Measurements from ENCODE around the gene DBH.

DBH gene

DNA sequence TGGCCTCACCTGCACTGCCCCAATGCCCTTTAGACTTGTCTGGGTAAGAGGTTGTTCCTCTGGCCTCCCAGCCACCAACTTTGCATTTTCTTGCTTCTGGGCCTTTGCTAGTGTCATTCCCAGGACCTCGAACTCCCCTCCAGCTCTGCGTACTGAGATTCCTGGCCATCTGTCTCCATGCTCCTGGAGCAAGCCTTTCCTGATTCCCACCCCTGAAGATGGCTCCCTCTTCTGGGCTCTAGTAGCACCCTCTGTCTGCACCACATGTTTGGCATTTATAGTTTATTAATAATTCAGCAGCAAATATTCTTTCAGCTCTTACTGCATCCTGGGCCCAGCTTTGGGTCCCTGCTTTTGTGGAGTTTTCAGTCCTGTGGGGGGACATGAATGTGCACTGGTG, 41.9 kb upstream of the DBH start:
- Histone ChIP-seq H3K9ac (ENCODE audit: low read depth, low read length) (no peak overlapping the region), H3K9me3 (ENCODE audit: control insufficient read depth, insufficient read depth, low read length) (peaks cover 7% of the 10 kb centered on the region; the same call in 1 of the 2 replicates), H3K36me3 (ENCODE audit: control insufficient read depth, insufficient read depth, low read length) (no peaks in the 10 kb centered on the region), H3K27me3 (ENCODE audit: control insufficient read depth, insufficient read depth, low read length) (no peaks in the 10 kb centered on the region), H3K4me1 (ENCODE audit: control insufficient read depth, insufficient read depth, low read length) (no peaks in the 10 kb centered on the region), H3K27ac (ENCODE audit: low read depth, low read length) (no peak overlapping the region), H3K4me3 (ENCODE audit: low read depth, low read length) (no peak overlapping the region)

DNA sequence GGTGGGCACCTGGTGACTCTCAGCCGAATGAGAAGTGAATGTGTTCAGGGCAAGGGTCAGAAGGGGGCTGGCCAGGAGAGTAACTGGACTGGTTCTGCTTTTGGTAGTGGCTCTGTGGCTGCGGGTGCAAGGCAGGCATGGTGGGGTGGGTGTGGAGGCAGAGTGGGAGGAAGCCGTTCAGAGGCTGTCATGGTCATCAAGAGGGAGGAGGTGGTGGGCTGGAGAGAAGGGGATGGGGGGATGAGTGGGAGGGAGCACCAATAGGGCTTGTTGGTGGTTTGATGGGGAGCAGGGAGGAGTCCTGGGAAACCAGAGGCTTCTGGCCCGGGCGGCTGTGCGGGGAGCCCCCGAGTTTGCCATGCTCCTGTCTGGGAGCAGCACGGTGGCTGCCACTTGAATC, 40.3 kb upstream of the DBH start:
- H3K9ac ChIP-seq (ENCODE audit: low read depth, low read length), result no peak overlapping the region
- H3K36me3 ChIP-seq (ENCODE audit: control insufficient read depth, insufficient read depth, low read length), result no peaks in the 10 kb centered on the region
- H3K27ac ChIP-seq (ENCODE audit: low read depth, low read length), result no peak overlapping the region
- peaks cover 7% of the 10 kb centered on the region; the same call in 1 of the 2 replicates for H3K9me3 ChIP-seq (ENCODE audit: control insufficient read depth, insufficient read depth, low read length)
- no peaks in the 10 kb centered on the region for H3K27me3 ChIP-seq (ENCODE audit: control insufficient read depth, insufficient read depth, low read length)
- no peak overlapping the region for H3K4me3 ChIP-seq (ENCODE audit: low read depth, low read length)
- no peaks in the 10 kb centered on the region for H3K4me1 ChIP-seq (ENCODE audit: control insufficient read depth, insufficient read depth, low read length)

DNA sequence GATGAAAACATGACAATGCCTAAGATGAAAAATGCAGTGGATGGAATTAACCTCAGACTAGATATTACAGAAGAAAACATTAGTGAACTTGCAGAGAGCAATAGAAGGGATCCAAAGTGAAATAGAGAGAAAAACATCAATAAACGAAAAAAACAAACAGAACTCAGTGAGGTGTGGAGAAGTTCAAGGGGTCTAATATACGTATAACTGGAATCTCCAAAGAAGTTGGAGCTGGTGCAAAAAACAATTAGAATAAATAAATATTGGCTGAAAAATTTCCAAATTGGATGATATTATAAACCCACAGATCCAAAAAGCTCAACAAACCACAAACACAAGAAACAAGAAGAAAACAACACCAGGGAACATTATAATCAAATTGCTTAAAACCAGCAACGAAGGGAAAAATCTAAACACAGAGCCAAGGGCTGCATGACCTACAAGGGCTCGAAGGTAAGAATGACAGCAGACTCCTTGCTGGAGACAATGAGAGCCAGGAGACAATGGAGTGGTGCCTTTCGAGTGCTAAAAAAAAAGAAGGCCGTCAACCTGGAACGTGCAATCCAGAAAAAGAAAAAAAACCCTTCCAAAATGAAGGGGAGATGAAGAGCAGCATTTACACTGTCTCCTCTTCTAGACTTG, 38.7 kb upstream of the DBH start:
- no peaks in the 10 kb centered on the region for H3K4me1 ChIP-seq (ENCODE audit: control insufficient read depth, insufficient read depth, low read length)
- H3K27me3 ChIP-seq (ENCODE audit: control insufficient read depth, insufficient read depth, low read length), result no peaks in the 10 kb centered on the region
- no peak overlapping the region for H3K27ac ChIP-seq (ENCODE audit: low read depth, low read length)
- H3K36me3 ChIP-seq (ENCODE audit: control insufficient read depth, insufficient read depth, low read length), result no peaks in the 10 kb centered on the region
- H3K4me3 ChIP-seq (ENCODE audit: low read depth, low read length), result no peak overlapping the region
- peaks cover 7% of the 10 kb centered on the region; the same call in 1 of the 2 replicates for H3K9me3 ChIP-seq (ENCODE audit: control insufficient read depth, insufficient read depth, low read length)
- H3K9ac ChIP-seq (ENCODE audit: low read depth, low read length), result no peak overlapping the region

DNA sequence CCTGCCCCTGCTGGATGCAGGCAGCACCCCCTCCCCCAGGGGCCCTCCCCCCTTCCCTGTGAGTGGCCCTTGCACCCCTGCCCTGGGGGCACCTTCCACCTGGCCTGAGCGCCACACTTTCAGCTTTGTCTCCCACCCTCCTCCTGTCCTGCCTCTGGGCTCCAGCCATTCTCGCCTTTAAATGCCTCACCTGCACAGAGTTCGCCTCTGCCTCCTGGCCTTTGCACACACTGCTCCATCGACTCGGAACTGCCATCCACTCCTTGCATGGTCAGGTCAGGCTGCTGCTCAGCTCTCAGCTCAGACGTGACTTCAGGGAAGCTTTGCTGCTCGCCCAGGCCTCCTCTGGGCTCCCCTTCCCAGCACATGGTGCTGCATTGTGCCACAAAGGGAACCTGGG, 37.2 kb upstream of the DBH start:
- Histone ChIP-seq H3K9me3 (ENCODE audit: control insufficient read depth, insufficient read depth, low read length) (peaks cover 7% of the 10 kb centered on the region; the same call in 1 of the 2 replicates), H3K9ac (ENCODE audit: low read depth, low read length) (no peak overlapping the region), H3K4me1 (ENCODE audit: control insufficient read depth, insufficient read depth, low read length) (no peaks in the 10 kb centered on the region), H3K27ac (ENCODE audit: low read depth, low read length) (no peak overlapping the region), H3K4me3 (ENCODE audit: low read depth, low read length) (no peak overlapping the region), H3K36me3 (ENCODE audit: control insufficient read depth, insufficient read depth, low read length) (no peaks in the 10 kb centered on the region), H3K27me3 (ENCODE audit: control insufficient read depth, insufficient read depth, low read length) (no peaks in the 10 kb centered on the region)

DNA sequence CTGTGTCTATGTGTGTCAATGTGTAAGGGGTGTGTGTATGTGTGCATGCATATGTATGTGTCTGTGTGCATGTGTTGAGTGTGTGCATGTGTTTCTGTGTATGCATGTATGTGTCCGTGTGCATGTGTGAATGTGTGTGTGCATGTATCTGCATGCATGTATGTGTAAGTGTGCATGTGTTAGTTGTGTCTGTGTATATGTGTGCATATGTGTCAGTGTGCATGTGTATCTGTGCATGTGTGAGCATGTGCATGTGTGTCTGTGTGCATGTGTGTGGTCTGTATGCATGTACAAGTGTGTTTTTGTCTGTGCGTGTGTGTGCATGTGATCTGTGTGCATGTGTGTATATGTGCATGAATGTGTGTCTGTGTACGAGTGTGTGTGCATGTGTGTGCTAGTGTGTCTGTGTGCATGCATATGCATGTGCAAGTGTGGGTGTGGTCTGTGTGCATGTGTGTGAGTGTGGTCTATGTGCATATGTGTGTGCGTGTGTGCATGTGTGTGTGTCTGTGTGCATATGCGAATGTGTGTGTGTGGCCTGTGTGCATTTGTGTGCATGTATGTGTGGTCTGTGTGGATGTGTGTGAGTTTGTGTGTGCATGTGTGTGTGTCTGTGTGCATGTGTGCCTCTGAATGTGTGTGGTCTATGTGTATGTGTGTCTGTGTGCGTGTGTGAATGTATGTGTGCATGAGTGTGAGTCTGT, 36.5 kb upstream of the DBH start:
- H3K27ac ChIP-seq (ENCODE audit: low read depth, low read length), result no peak overlapping the region
- H3K9me3 ChIP-seq (ENCODE audit: control insufficient read depth, insufficient read depth, low read length), result peaks cover 7% of the 10 kb centered on the region; the same call in 1 of the 2 replicates
- no peaks in the 10 kb centered on the region for H3K36me3 ChIP-seq (ENCODE audit: control insufficient read depth, insufficient read depth, low read length)
- H3K4me1 ChIP-seq (ENCODE audit: control insufficient read depth, insufficient read depth, low read length), result no peaks in the 10 kb centered on the region
- no peak overlapping the region for H3K4me3 ChIP-seq (ENCODE audit: low read depth, low read length)
- no peak overlapping the region for H3K9ac ChIP-seq (ENCODE audit: low read depth, low read length)
- H3K27me3 ChIP-seq (ENCODE audit: control insufficient read depth, insufficient read depth, low read length), result no peaks in the 10 kb centered on the region

DNA sequence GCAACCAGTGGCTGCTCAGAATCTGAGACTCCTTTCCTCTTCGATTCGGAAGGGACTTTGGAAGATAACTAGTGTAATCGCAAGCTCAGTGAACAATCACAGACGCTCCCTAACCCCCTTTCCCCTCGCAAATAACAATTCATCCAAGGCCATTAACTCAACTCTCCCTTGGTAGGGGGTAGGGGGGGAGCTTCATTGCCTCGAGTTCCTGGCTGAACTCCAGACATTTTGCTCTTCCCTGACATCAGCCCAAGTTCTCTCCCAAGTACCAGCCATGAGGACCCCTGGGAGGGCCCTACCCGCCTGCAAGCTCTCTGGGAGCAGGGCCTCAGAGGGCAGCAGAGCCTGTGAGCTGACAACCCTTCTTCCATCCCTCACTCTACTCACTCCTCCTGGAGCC, 35.4 kb upstream of the DBH start:
- no peak overlapping the region for H3K27ac ChIP-seq (ENCODE audit: low read depth, low read length)
- no peak overlapping the region for H3K4me3 ChIP-seq (ENCODE audit: low read depth, low read length)

DNA sequence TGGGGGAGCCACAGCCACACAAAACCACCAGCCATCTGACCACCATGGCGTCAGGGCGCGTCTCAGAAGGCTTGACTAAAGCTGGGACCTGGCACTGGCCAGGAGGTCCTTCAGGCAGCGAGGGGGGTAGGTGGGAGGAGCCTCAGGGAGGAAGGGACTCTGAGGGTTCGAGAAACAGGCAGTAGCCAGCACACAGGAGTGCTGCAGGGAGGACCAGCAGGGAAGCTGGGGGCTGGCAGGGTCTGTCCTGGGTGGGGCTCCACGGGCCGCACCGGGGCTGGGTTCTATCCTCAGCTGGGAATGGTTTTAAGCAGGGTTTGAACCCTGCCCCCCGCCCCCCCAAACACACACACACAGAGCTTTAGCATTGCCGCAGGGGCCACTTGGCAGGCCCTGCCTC, 34.4 kb upstream of the DBH start:
- no peaks in the 10 kb centered on the region for H3K4me1 ChIP-seq (ENCODE audit: control insufficient read depth, insufficient read depth, low read length)

More for the DNA sequence above, 35.4 kb upstream of the DBH start:
- Histone ChIP-seq H3K27me3 (ENCODE audit: control insufficient read depth, insufficient read depth, low read length) (no peaks in the 10 kb centered on the region), H3K36me3 (ENCODE audit: control insufficient read depth, insufficient read depth, low read length) (no peaks in the 10 kb centered on the region), H3K9ac (ENCODE audit: low read depth, low read length) (no peak overlapping the region), H3K4me1 (ENCODE audit: control insufficient read depth, insufficient read depth, low read length) (no peaks in the 10 kb centered on the region), H3K9me3 (ENCODE audit: control insufficient read depth, insufficient read depth, low read length) (peaks cover 7% of the 10 kb centered on the region; the same call in 1 of the 2 replicates)

DNA sequence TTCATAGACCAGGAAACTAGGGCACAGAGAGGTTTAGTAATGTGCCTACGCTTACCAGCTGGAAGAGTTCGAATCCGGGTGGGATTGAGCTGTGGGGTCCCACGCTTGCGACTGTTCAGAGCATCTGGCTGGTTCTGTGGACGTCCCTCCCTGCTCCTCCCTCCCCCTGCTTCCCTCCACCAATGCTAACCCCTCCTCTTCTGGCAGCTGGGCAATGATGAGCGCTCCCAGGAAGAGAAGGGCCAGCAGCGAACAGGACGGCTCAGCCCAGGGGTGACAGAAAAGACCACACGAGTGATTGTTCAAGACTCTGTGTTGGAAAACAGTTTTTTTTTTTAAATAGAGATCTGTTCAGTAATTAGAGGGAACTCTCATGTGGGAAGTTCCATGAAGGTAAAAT, 33.9 kb upstream of the DBH start:
- Histone ChIP-seq H3K4me1 (ENCODE audit: control insufficient read depth, insufficient read depth, low read length) (no peaks in the 10 kb centered on the region), H3K27me3 (ENCODE audit: control insufficient read depth, insufficient read depth, low read length) (no peaks in the 10 kb centered on the region), H3K4me3 (ENCODE audit: low read depth, low read length) (no peak overlapping the region), H3K9me3 (ENCODE audit: control insufficient read depth, insufficient read depth, low read length) (0 out of 2 replicates have a peak, but pooled peaks cover 3% of the 10 kb centered on the region), H3K27ac (ENCODE audit: low read depth, low read length) (no peak overlapping the region), H3K9ac (ENCODE audit: low read depth, low read length) (no peak overlapping the region), H3K36me3 (ENCODE audit: control insufficient read depth, insufficient read depth, low read length) (no peaks in the 10 kb centered on the region)

More for the DNA sequence above, 34.4 kb upstream of the DBH start:
- Histone ChIP-seq H3K36me3 (ENCODE audit: control insufficient read depth, insufficient read depth, low read length) (no peaks in the 10 kb centered on the region), H3K27me3 (ENCODE audit: control insufficient read depth, insufficient read depth, low read length) (no peaks in the 10 kb centered on the region), H3K27ac (ENCODE audit: low read depth, low read length) (no peak overlapping the region), H3K4me3 (ENCODE audit: low read depth, low read length) (no peak overlapping the region), H3K9ac (ENCODE audit: low read depth, low read length) (no peak overlapping the region), H3K9me3 (ENCODE audit: control insufficient read depth, insufficient read depth, low read length) (0 out of 2 replicates have a peak, but pooled peaks cover 7% of the 10 kb centered on the region)

DNA sequence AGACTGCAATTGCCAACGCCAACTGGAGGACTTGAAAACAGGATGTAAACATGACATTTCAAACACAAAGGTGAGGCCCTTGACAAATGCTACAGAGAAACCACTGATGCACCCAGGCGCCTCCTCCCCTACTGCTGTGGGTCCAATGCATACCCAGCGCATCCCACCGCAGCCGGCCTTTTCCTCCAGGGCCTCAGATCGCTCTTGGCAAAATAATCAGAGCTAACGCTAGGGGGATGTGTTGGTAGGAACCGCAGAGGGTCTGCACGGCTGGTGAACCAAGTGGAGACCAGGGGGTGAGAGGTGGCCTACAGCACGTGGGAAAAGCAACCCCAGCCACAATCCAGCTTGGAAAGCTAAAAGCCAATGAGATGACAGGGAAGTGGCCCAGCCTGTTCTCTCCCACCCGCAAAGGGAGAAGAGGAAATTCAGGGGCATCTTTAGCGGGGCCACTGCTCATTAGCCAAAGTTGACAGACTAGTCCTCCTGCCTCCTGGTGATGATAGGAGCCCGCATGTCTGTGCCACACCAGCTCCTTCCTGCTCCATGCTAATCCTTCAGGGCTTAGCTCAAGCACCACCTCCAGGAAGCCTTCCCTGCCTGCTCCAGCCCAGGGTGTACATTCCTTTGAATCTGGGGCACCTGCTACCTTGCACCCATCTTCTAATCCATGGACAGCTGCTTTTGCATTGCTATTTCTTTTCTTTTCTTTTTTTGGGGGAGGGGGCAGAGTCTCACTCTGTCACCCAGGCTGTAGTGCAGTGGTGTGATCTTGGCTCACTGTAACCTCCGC, 32.8 kb upstream of the DBH start:
- Histone ChIP-seq H3K36me3 (ENCODE audit: control insufficient read depth, insufficient read depth, low read length) (no peaks in the 10 kb centered on the region), H3K4me3 (ENCODE audit: low read depth, low read length) (no peak overlapping the region), H3K27me3 (ENCODE audit: control insufficient read depth, insufficient read depth, low read length) (peaks cover 9% of the 10 kb centered on the region), H3K27ac (ENCODE audit: low read depth, low read length) (no peak overlapping the region), H3K9ac (ENCODE audit: low read depth, low read length) (no peak overlapping the region), H3K9me3 (ENCODE audit: control insufficient read depth, insufficient read depth, low read length) (no peaks in the 10 kb centered on the region), H3K4me1 (ENCODE audit: control insufficient read depth, insufficient read depth, low read length) (no peaks in the 10 kb centered on the region)

DNA sequence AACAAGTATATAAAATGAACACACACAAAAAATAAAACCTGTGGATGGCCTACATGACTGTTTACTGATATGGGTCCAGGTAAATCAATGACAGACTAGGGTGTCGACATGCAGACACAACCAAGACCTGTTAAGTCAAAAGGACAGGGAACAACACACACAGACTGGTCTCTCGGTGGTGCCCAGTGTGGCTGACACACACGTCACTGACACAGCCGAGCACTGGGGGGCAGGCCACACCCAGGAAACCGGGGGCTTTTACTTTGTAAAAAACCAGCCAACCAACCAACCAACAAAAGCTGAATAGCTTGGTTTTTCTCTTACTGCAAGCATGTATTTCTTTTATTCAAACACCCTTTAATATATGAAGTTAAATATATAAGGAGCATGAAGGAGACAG, 31.9 kb upstream of the DBH start:
- Histone ChIP-seq H3K36me3 (ENCODE audit: control insufficient read depth, insufficient read depth, low read length) (no peaks in the 10 kb centered on the region), H3K9me3 (ENCODE audit: control insufficient read depth, insufficient read depth, low read length) (no peaks in the 10 kb centered on the region), H3K27me3 (ENCODE audit: control insufficient read depth, insufficient read depth, low read length) (peaks cover 16% of the 10 kb centered on the region), H3K4me3 (ENCODE audit: low read depth, low read length) (no peak overlapping the region), H3K9ac (ENCODE audit: low read depth, low read length) (no peak overlapping the region), H3K27ac (ENCODE audit: low read depth, low read length) (no peak overlapping the region), H3K4me1 (ENCODE audit: control insufficient read depth, insufficient read depth, low read length) (no peaks in the 10 kb centered on the region)

DNA sequence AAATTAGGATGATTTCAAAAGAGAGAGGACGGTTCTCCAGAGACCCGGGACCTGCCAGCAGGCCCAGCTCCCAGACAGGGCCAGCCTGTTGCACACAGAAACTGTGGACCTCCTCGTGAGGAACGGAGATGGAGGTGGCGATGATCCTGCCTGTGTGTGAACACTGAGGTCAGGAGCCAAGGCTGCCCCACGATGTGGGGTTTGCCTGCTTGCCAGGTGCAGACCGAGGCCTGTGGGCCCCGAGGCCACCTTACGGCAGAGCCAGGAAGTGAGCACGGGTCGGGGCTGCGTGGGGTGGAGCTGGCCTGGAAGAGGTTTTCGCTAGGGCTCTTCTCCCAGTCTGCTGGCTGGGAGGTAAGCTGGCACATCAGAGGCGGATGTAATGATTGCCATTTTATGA, 31.3 kb upstream of the DBH start:
- Histone ChIP-seq H3K9me3 (ENCODE audit: control insufficient read depth, insufficient read depth, low read length) (no peaks in the 10 kb centered on the region), H3K27ac (ENCODE audit: low read depth, low read length) (no peak overlapping the region), H3K36me3 (ENCODE audit: control insufficient read depth, insufficient read depth, low read length) (no peaks in the 10 kb centered on the region), H3K27me3 (ENCODE audit: control insufficient read depth, insufficient read depth, low read length) (peaks cover 19% of the 10 kb centered on the region), H3K4me3 (ENCODE audit: low read depth, low read length) (no peak overlapping the region), H3K4me1 (ENCODE audit: control insufficient read depth, insufficient read depth, low read length) (peaks cover 5% of the 10 kb centered on the region; the same call in 1 of the 2 replicates), H3K9ac (ENCODE audit: low read depth, low read length) (no peak overlapping the region)

Measured in HUES48 (cell line).